ENCODE results near the gene CMTR1.

GRCh38 chr6:37513576-37513975, 80.6 kb downstream of the CMTR1 start:
- TF ChIP-seq, protein P1, sequence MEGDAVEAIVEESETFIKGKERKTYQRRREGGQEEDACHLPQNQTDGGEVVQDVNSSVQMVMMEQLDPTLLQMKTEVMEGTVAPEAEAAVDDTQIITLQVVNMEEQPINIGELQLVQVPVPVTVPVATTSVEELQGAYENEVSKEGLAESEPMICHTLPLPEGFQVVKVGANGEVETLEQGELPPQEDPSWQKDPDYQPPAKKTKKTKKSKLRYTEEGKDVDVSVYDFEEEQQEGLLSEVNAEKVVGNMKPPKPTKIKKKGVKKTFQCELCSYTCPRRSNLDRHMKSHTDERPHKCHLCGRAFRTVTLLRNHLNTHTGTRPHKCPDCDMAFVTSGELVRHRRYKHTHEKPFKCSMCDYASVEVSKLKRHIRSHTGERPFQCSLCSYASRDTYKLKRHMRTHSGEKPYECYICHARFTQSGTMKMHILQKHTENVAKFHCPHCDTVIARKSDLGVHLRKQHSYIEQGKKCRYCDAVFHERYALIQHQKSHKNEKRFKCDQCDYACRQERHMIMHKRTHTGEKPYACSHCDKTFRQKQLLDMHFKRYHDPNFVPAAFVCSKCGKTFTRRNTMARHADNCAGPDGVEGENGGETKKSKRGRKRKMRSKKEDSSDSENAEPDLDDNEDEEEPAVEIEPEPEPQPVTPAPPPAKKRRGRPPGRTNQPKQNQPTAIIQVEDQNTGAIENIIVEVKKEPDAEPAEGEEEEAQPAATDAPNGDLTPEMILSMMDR (conservative IDR thresholded peaks at IDR 0.05 in 1 of 2, IDR thresholded peaks at IDR 0.05 in 1 of 2; ENCODE audit: extremely low read depth in 1 of 2, insufficient read depth in 1 of 2, low read depth in 1 of 2, low read length in 2 of 2), result no peak
- no peak for TF ChIP-seq EZH2 (IDR thresholded peaks at IDR 0.05; ENCODE audit: borderline replicate concordance, low read length)
